ENCODE measurements around the gene TRIM54.
"Not testable (repeated sequence)": the region's sequence is repeated elsewhere in the genome, so short reads cannot be mapped to it uniquely, and the experiment has no call there.

TRIM54 gene

DNA sequence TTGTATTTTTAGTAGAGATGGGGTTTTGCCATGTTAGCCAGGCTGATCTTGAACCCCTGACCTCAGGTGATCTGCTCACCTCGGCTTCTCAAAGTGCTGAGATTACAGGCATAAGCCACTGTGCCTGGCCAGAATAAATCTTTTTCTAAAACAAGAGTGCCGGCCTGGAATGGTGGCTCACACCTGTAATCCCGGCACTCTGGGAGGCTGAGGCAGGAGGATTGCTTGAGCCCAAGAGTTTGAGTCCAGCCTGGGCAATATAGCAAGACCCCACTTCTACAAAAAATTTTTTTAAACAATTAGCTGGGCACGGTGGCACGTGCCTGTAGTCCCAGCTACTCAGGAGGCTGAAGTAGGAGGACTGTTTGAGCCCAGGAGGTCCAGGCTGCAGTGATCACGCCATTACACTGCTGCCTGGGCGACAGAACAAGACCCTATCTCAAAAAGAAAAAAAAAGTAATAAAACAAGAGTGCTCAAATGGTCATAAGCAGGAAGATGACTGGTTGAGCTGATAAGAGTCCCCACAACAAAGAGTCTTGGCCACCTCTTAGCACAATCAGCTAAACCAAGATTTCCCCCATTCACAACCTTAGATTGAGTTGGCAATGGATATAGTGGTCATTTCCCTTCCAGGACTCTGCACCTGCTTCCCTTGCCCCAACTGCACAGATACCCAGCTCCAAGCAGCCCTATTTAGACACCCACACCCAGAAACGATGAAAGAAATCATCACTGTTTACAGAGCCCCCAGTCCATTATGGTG lies 31.8 kb downstream of the TRIM54 start:
- no peak for DNase-seq (ENCODE audit: low read depth)

DNA sequence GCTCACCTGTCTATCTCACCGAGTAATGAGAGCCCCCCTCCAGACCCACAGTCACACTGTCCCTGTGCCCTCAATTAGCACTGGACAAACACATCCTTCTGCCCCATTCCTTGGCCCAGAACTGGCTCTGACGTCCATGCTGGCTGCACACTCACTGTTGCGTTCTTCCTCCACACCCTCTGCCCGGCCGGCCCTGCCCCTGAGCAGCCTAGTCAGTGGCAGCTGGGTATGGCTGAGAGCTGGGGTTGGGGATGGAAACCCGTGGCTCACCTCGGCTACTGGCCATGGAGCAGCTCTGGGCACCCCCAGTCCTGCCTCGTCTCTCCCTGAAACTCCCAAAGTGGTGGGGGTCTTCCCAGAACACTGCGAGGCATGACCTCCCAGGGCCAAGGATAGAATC lies 32.5 kb downstream of the TRIM54 start:
- no peak for DNase-seq (ENCODE audit: low read depth)

DNA sequence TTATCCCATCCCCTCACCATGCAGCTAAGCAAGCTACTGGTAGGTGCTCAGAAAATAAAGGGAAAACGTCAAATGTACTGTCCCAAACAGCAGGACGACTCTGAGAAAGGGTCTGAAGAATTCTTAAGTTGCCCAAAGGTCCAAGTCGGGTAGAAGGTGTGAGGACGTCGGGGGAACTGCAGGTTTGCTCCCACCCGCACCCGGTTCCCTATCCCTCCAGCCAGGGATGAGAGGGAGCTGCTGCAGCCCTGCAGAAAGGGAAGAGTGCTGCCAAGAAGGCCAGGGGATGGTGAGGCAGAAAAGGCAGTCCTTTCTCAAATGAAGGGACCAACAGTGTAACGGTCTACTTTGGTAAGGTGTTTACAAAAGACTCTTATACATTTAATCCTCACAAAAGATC lies 32.9 kb downstream of the TRIM54 start:
- no peak for DNase-seq (ENCODE audit: low read depth)

DNA sequence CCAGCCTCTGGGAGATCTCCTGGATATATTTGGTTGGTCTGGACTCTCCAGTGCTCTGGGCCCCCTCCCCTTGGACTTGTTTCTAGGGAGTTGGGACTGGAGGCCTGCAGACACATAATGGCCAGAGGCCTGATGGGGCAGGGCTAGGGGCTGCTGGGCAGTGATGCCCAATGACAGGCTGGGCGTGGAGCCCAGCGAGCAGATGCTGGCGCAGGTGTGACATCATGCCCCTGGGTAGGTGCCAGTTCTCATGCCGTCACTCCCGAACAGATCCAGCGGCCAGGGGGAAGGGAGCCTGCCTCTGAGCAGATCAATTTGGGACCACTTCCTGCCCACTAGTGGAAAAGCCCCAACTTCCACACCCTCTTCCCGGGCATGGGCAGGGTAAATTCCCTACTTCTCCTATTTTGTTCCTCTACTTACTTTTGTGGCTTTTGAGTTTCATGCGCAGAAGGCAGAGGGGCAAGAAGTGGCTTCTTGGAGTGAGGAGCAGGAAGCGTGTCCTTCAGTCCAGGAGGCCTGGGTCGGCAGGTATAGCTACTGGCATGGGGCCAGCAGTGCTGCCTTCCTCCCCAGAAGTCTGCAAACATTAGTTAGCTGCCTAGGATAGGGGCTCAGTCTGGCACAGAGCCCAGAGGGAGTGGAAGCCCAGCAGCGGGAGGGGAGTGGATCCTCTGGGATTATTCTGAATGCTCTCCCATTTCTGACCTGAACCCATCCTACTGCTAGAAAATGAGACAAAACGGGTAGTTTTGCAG lies 34.6 kb downstream of the TRIM54 start:
- DNase-seq (ENCODE audit: low read depth) = no peak

DNA sequence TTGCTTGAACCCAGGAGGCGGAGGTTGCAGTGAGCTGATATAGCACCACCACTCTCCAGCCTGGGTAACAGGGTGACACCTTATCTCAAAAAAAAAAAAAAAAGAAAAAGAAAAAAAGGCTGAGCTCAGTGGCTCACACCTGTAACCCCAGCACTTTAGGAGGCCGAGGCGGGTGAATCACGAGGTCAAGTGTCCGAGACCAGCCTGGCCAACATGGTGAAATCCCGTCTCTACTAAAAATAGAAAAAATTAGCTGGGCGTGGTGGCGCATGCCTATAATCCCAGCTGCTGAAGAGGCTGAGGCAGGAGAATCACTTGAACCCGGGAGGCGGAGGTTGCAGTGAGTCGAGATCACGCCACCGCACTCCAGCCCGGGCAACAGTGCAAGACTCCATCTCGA lies 37.6 kb downstream of the TRIM54 start:
- not testable (repeated sequence) for DNase-seq (ENCODE audit: low read depth)

DNA sequence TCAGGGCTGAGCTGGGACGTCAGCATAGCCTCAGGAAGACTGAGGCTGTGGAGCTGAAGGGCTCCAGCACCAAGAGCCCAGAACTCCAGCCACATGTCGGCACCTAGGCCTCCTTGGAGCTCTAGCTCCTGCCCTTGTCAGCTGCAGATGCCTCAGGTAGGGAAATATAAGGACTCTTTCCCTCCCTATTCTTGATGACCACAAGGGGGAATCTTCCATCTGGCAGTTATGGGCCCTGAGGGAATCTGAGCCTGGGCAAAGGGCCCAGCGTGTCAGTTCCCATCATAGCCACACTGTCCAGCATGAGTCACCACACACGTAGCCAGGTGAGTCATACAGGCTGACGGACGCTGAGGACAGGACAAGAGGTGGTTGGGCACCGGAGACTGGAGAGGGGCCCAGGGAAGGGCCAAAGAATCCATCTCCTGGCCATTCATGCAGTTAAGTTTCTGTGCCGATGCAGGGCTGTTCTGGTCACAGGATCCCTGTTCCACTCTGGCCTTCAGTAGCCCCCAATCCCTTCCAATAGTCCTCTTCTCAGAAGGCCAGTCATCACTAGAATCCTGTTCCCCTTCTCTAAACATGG lies 38.8 kb downstream of the TRIM54 start:
- peak; percentile 99 for DNase-seq (ENCODE audit: low read depth)

DNA sequence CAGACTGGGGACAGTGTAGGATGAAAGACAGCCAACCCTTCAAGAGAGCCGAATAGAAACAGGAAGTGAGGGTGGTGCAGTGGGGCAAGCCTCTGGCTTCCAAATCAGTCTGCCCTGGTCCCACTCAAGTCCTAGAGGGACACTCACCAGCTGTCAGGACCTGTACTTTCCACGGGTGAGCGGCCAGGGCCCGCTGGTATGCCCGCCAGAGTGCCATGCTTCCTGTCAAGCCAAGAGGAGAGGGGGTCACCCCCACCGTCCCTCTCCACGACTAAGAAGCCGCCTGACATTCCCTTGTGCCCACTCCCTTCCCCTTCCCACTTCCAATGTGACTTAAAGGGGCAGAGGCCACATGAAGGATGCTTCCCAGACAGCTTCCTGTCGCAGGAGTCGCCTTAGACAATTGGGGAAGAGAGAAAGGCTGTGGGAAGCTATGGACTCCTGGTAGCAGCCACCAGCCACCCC lies 40.1 kb downstream of the TRIM54 start:
- DNase-seq (ENCODE audit: low read depth) = no peak

DNA sequence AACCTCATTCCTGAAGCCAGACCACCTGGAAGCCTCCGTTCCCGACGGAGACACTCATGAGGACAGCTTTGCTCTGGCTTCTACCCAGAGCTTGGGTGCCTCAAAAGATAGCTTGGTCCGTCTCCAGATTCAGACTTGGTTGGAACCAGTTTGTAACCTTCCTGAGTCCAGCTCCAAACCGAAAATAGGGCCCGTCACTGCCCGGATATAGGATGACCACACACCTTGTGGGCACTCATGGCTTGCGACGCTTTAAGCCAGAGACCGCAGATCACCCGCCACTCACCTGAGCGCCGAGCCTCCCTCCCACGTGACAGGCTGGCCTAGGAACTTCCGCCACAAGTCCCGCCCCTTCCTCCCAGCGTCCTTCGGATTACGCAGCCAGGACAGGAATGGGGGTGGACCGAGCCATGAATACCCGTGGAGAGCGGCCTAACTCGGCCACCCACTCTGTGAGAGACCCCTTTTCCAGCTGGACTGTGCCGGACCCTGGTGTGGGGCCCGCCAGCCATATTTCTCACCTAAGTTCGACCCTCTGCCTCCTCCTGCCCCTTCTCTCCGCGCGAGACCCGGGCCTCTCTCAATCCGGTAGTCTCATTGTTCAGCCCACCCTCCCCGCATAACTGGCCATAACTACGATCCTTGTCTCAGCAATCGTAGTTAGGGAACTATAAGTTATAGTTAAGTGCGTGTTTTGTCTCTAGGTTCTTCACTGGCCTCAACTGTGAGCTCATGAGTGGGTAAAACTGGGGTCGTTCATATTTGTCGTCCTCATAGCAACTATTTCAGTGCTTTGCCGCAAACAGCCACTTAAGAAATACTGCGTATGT lies 40.8 kb downstream of the TRIM54 start, which contains the start of gene MPV17:
TSS of gene MPV17 (minus strand) at position 332 of the 830 bp plus-strand sequence. CDS start 580 bp downstream, outside the sequence.
- DNase-seq (ENCODE audit: low read depth) = peak; percentile 94

DNA sequence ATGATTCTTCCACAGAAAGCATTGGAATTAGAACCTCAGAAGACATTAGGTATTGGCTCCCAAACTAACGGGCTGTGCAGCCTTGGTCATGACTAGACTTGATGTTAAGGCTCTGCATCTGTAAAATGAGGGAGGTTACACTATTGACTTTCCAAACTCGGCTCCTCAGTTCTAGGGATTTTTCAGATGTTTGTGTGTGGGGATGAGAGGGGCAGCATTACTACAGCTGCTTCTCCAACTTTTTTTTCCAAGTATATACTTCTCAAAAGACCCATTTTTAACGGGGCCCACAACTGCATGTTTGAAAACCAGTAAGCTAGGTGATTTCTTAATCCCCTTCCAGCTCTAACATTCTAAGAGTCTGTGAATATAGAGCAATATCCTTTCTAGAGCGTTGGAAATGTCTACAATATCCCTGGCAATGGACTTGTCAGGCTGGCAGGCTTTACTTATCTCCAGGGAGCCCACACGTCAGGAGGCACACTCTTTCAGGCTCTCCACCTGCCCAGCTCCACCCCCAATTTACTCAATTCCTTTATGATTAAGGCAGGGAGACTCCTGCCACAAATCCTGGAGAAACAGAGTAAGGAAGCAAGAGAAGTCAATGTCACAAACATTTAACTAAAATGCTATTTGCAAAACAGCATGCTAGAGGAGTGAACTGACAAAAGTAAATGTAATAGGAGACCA lies 41.5 kb downstream of the TRIM54 start:
- DNase-seq (ENCODE audit: low read depth) = peak; percentile 26

DNA sequence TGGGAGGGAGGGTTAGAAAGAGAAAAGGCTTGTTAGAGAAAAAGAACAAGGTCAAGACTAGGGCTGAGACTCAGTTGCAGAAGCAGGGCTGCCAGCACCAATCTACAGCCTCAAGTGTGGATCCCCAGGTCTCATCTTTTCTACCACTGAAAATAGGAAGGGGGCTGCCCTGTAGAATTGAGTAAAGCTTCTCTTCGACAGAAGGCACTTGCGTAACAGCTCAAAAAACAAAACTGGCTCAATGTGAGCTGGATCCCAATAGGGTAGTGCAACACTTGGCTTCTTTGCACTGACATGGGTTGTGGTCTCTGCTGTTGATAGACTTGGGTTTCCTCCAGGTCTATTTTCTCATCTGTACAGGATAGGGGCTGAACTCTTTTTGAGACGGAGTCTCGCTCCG lies 42.5 kb downstream of the TRIM54 start:
- no peak for DNase-seq (ENCODE audit: low read depth)

DNA sequence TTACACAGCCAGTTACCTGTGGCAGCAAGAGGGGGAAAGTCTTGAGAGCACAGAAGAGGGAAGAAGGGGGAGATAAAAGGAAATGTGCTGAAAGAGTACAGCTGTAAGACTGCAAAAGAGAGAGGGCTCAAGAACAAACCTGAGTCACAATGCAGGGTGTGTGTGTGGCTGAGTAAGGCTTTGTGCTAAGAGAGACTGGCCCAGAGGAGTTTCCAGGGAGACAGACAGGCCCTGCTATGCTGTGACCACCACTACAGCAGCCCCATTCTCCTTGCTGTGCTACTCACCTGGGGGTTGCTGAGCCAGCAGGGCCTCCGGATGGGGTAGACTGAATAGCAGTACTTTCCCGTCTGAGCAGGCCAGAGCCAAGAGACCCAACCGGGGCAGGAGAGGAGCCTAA lies 53.1 kb downstream of the TRIM54 start:
- DNase-seq (ENCODE audit: low read depth) = no peak

DNA sequence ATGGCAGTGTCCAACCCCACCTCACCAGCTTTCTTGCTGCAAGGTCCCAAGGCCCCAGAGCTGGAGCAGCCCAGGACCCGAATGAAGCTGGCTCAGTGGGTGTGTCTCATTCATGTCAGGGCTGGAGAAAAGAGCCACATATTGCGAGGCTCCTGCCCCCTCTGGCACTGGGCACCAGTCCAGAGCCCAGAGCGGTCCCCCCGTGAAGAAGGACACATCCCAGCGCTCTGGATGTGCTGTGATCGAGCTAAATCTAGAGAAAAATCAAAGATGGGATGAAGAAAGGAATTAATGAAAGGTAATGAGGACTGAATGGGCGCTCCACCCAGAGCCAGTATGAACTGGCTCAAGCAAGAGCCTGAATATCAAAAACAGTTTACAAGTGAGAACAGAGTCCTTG lies 53.9 kb downstream of the TRIM54 start:
- DNase-seq (ENCODE audit: low read depth) = no peak

DNA sequence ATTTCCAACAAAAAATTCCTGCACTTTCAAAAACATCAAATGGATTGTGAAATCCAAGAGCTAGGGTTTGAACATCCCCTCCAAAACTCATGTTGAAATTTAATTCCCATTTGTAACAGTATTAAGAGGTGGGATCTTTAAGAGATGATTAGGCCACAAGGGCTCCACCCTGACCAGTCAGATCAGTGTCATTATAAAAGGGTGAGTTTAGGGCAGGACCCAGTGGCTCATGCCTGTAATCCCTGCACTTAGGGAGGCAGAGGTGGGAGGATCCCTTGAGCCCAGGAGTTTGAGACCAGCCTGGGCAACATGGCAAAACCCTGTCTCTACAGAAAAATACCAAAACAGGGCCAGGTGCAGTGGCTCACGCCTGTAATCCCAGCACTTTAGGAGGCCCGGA lies 65.4 kb downstream of the TRIM54 start:
- DNase-seq (ENCODE audit: low read depth) = no peak

DNA sequence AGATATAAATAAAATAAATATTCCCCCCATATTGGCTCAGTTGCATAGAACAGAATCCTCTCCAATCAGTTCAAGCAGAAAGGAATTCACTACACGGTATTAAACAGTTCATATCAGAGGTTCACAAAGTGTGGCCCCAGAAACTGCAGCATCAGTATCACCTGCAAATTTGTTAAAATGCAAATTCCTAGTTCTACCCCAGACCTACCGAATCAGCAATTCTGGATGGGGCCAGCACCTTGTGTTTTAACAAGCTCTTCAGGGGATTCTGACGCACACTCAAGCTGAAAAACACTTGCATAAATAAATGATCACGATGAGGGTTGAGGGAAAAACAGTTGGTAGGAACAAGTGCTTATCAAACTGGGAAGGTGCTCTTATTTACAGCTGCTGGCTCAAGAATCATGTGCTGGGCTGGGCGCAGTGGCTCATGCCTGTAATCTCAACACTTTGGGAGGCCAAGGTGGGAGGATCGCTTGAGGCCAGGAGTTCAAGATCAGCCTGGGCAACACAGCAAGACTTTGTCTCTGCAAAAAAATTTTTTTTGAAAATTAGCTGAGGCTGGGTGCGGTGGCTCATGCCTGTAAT lies 68.0 kb downstream of the TRIM54 start:
- no peak for DNase-seq (ENCODE audit: low read depth)

DNA sequence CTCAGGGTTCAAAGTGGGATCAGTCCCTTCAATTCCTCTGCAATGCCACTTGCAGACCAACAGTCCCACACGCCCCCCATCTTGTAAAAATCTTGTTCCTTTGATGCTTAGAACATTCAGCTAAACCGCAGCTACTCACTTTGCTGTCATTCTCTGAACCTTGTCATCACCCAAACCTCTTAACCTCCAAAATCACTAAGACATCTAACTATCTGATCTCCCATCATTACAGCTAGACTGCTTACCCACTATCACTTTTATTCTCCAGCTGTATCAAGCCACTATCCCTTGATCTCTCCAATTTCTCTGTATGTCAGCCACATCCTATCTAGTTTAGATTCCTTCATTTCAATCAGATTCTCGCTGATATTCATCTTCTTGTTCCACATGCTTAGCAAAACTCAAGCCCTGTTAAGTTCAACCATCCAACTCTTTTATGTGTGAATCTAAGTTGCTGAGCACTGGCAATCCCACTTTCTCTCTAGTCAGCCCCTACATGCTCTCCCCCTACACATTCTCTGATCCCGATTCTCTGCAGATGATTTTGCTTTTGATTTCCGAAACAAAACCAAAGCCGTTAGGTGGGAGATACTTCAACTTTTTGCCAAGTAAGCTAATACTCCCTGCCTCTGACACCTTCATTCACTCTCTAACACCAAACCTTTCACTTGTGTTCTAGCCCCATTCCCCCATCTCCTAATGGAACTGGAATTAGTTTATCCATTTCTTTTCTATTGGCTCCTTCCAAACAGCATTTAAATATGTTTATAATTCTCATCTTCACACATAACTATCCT lies 69.8 kb downstream of the TRIM54 start:
- no peak for DNase-seq (ENCODE audit: low read depth)

DNA sequence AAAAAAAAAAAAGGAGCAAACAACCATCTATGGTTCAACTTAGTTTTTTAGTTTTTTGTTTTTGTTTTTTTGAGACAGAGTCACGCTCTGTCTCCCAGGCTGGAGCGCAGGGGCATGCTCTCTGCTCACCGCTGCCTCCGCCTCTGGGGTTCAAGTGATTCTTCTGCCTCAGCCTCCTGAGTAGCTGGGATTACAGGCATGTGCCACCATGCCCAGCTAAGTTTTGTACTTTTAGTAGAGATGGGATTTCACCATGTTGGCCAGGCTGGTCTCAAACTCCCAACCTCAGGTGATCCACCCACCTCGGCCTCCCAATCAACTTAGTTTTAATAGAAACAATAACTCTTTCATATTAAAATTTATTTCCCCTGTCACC lies 71.1 kb downstream of the TRIM54 start:
- DNase-seq (ENCODE audit: low read depth) = not testable (repeated sequence)

DNA sequence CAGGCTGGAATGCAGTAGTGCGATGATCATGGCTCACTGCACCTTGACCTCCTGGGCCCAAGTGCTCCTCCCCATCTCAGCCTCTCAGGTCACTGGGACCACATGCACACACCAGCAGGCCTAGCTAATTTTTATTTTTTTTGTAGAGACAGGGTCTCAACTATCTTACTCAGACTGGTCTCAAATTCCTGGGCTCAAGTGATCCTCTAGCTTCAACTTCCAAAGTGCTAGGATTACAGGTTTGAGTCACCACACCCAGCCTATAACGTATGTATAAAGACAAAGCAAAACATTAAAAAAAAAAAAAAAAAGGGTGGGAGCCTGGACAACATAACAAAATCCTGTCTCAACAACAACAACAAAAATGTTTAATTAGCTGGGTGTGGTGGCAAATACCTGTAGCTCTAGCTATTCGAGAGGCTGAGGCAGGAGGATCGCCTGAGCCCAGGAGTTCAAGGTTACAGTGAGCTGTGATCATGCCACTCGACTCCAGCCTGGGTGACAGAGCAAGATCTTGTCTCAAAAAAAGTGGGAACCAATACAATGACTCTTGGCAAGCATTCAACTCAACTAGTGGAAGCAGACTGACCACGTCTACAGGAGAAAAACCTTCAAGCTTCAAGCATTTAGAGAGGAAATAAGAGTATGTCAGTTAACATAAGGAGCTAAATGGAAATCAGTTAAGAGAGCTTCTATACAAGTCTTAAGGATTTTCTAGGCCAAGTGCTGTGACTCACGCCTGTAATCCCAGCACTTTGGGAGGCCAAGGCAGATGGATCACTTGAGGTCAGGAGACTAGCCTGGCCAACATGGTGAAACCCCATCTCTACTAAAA lies 71.8 kb downstream of the TRIM54 start:
- DNase-seq (ENCODE audit: low read depth) = peak; percentile 80

DNA sequence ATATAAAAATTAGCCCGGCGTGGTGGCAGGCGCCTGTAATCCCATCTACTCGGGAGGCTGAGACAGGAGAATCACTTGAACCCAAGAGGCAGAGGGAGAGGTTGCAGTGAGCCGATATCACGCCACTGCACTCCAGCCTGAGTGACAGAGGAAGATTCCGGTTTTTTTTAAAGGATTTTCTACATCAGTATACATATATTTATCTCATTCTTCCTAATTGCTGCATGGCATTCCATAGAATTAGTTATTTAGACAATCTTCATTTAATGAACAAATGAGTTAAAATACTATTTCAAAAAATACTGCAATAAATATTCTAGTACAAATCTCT lies 72.3 kb downstream of the TRIM54 start:
- no peak for DNase-seq (ENCODE audit: low read depth)

DNA sequence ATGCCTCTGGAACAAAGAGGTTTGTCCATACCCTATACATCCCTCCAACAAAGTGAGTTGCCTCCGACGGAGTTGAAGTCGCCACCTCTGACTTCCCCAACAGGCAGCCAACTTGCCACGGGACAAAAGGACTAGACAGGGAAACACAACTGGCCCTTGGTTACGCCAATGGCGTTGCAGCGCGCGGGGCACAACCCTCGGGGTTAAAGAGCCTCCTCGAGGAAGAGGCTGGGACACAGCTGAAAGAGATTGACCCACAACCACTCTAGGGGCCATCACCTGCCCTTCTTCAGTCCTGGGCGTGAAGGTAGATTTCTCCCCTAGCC lies 73.8 kb downstream of the TRIM54 start:
- peak; percentile 70 for DNase-seq (ENCODE audit: low read depth)
